HFF-Myc (cell line): ENCODE data around the gene MIER1.

Source experiments
- DNase-seq: peaks from one replicate; pipeline ENCODE4 v3.0.0-alpha.2; 2011; ENCODE audit warnings: low read depth; ENCODE audit errors: extremely low read depth
- H3K4me3 ChIP-seq: replicated peaks from 2 replicates; pipeline ENCODE4 v1.5.1; 2011; ENCODE audit warnings: low read depth, mild to moderate bottlenecking, control low read depth, low read length
- CTCF ChIP-seq: IDR thresholded peaks from 2 replicates; pipeline ENCODE4 v1.5.1; 2012; ENCODE audit warnings: mild to moderate bottlenecking, low read depth, low read length, control low read depth; ENCODE audit errors: missing control alignments

The MIER1 gene

GRCh38 chr1:66929146-66929688, 4.4 kb downstream of the MIER1 start:
- DNase-seq = no peak
- H3K4me3 ChIP-seq = peak overlapping the region; percentile 73

GRCh38 chr1:66929691-66929998, 4.9 kb downstream of the MIER1 start:
- peak overlapping the region; percentile 73 for H3K4me3 ChIP-seq
- DNase-seq = no peak
- no peak for TF ChIP-seq CTCF

More at GRCh38 chr1:66929146-66929688, 4.4 kb downstream of the MIER1 start:
- no peak for TF ChIP-seq CTCF

GRCh38 chr1:66929999-66930822, 5.4 kb downstream of the MIER1 start:
- H3K4me3 ChIP-seq = peak overlapping the region; percentile 73
- peak; percentile 63 for DNase-seq
- peak; percentile 23 for TF ChIP-seq CTCF

- no peak for DNase-seq
- no peak for TF ChIP-seq CTCF
- H3K4me3 ChIP-seq = peak overlapping the region; percentile 73
These were observed 6.0 kb downstream of the MIER1 start for GRCh38 chr1:66930823-66931174.

GRCh38 chr1:66931590-66931989, 6.8 kb downstream of the MIER1 start:
- TF ChIP-seq CTCF = no peak
- no peak for DNase-seq
- H3K4me3 ChIP-seq = peak overlapping the region; percentile 73

GRCh38 chr1:66932291-66932690, 7.5 kb downstream of the MIER1 start:
- TF ChIP-seq CTCF = no peak
- no peak for DNase-seq
- H3K4me3 ChIP-seq = peak overlapping the region; percentile 73; the same call in 1 of the 2 replicates
